ENCODE results near the gene PLEKHM3. TPM values are rescaled to one million over a fixed set of nuclear protein-coding genes. Genes with fewer than 3 reads are reported as not detected.

The PLEKHM3 gene
- total and polyA plus RNA-seq, 2 of the 13 experiments (the other 11 are each of a cell fraction or from before 2014, with no cell fraction given), result 4.5 to 4.7 TPM

DNA sequence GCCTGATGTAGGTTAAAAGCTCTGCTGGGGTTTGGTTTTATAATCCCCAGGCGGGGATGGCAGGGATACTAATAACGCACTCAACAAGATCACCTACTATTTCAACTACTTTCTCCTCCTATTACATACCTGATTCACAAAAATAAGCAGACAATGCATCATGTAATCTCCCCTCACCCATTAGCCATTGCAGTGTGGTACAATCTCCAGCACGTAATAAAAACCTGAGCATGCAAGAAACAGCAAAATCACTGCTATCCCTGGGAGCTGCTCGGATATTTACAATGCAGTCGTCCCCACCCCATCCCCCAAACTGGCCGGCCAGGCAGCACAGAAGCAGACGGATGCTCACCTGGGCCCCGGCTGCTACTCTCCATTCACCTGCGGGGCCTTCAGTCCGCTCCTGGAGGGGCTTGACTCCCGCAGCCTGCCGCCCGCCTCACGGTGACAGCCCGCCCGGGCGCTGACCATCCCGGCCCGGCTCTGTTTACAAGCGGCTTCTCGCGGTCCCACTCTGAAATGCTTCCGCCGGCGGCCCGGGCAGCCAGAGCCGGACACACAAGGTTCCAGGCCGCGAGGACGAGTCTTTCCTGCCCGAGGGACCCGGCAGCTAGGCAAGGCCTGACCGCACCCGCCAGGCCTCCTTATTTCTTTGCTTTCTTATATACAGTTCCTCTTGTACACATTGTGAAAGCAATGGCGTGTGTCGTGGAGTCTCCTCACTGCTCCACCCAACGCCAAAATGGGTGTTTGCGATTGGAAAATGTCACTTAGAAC lies at the start of gene PLEKHM3 (continued):
- TF ChIP-seq PCBP2 (optimal IDR thresholded peaks at IDR 0.05; ENCODE audit: low read depth, low read length, poor library complexity, severe bottlenecking) (no peak), ESRRA (CRISPR knock-in tag; IDR thresholded peaks at IDR 0.05; ENCODE audit: low read depth) (peak; percentile 88; the same call in 1 of the 2 replicates), ZNF674 (CRISPR knock-in tag; IDR thresholded peaks at IDR 0.05; ENCODE audit: low read depth) (peak; percentile 93; the same call in 1 of the 2 replicates), ZNF318 (CRISPR knock-in tag; IDR thresholded peaks at IDR 0.05) (peak; percentile 98), ZNF34 (CRISPR knock-in tag; IDR thresholded peaks at IDR 0.05; ENCODE audit: borderline replicate concordance) (peak; percentile 100), TEF (CRISPR knock-in tag; IDR thresholded peaks at IDR 0.05) (peak; percentile 72; the same call in 1 of the 2 replicates), ZNF558 (CRISPR knock-in tag; IDR thresholded peaks at IDR 0.05; ENCODE audit: borderline replicate concordance) (no peak), ZMYM3 (CRISPR knock-in tag; IDR thresholded peaks at IDR 0.05) (peak; percentile 98), ZBTB14 (CRISPR knock-in tag; IDR thresholded peaks at IDR 0.05) (0 out of 2 replicates have a peak, but pooled peaks have one; percentile 44), NRL (CRISPR knock-in tag; IDR thresholded peaks at IDR 0.05; ENCODE audit: borderline replicate concordance) (peak; percentile 95; the same call in 1 of the 2 replicates), FOXA3 (CRISPR knock-in tag; IDR thresholded peaks at IDR 0.05) (peak; percentile 98)

Data from HepG2 (cell line).